ENCODE measurements around the gene NLRP6. TPM values are rescaled to one million over a fixed set of nuclear protein-coding genes. Genes with fewer than 3 reads are reported as not detected.

NLRP6 gene
- total RNA-seq (2021) (0.33 TPM in 1 of 2 replicates, not detected in the other), Bru-seq, nascent RNA (percentile 8 among the genes with signal in this experiment), BruChase-seq, experiment 1, labeled RNA remaining after a 2-hour chase (percentile 23 among the genes with signal in this experiment), BruChase-seq, experiment 2, labeled RNA remaining after a 6-hour chase (percentile 9 among the genes with signal in this experiment)
- long read RNA-seq, partial matches to known transcripts, result 0 of 5 reads
- long read RNA-seq, other reads (novel, unspliced or antisense), result 5 of 5 reads

DNA sequence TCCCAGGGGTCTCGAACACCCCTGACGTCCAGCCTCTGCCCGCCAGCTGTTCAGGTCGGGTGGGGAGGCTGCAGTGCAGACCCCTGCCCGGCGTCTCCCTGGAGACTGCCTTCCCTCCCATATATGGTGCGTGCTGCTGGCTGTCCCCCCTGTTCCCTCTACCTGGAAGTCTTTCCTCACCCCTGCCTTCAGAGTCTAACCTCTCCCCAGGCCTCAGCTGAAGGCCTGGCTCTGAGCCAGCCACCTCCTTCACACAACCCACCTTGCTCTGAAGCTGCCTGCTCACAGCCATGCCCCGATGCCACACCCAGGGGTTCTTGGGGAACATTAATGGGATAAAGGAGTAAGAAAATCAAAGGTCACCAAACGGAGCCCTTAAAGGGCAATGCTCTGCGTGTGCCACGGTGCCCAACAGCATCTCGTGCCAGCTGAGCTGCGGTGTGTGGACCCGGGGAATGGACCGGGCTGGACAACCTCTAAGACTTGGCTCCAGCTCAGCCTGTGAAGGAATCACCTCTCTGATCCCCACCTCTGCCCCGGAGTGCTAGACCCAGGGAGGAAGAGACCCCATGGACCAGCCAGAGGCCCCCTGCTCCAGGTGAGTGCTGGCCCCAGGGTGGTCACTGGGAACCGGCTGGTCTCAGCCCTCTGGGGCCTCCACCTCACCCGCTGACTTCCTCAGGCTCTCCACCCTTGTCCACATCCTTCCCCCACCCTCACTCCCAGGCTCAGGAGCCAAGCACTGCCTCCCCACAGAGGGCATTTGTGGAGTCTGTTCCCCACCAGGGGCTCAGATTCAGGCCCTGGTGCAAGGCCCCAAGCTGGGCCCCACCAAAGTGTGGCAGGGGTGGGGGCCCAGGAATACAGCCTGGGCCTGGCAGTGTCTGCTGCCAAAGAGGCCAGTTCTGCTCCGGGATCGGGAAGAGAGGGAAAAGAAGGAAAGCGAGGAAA, at the start of gene NLRP6:
TSS of gene NLRP6 (plus strand) at position 407 of the 951 bp plus-strand sequence. CDS start at position 570, 163 bp downstream.
- intact Hi-C loops (cut with micrococcal nuclease; ENCODE audit: unreplicated experiment), result no loop called here
- ChIA-PET POLR2A (ENCODE audit: unreplicated experiment) (no interaction called here), CTCF (no interaction called here)
- TF ChIP-seq, protein P1, sequence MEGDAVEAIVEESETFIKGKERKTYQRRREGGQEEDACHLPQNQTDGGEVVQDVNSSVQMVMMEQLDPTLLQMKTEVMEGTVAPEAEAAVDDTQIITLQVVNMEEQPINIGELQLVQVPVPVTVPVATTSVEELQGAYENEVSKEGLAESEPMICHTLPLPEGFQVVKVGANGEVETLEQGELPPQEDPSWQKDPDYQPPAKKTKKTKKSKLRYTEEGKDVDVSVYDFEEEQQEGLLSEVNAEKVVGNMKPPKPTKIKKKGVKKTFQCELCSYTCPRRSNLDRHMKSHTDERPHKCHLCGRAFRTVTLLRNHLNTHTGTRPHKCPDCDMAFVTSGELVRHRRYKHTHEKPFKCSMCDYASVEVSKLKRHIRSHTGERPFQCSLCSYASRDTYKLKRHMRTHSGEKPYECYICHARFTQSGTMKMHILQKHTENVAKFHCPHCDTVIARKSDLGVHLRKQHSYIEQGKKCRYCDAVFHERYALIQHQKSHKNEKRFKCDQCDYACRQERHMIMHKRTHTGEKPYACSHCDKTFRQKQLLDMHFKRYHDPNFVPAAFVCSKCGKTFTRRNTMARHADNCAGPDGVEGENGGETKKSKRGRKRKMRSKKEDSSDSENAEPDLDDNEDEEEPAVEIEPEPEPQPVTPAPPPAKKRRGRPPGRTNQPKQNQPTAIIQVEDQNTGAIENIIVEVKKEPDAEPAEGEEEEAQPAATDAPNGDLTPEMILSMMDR (conservative IDR thresholded peaks at IDR 0.05), result no peak
- no peak for TF ChIP-seq EZH2 (IDR thresholded peaks at IDR 0.05; ENCODE audit: low read depth)
- BruUV-seq (replicated peaks), result no TSS peak
- no peak within 1 kb of the TSS for H3K27ac ChIP-seq
- H3K79me2 ChIP-seq (ENCODE audit: low read depth), result no peaks in the 10 kb centered on the region
- H3K36me3 ChIP-seq (ENCODE audit: low read depth), result no peaks in the 10 kb centered on the region
- H3F3A ChIP-seq (ENCODE audit: insufficient read depth, low read depth), result no peaks in the 10 kb centered on the region
- no peak for DNase-seq
- H3K27me3 ChIP-seq (ENCODE audit: insufficient read depth, low read depth), result no peaks in the 10 kb centered on the region
- H3K4me2 ChIP-seq, result no peak within 1 kb of the TSS
- H2AFZ ChIP-seq, result no peak within 1 kb of the TSS
- H4K20me1 ChIP-seq (ENCODE audit: insufficient read depth), result no peaks in the 10 kb centered on the region
- H3K4me3 ChIP-seq, result no peak within 1 kb of the TSS
- no peaks in the 10 kb centered on the region for H3K9me3 ChIP-seq (ENCODE audit: insufficient read depth, low read depth)
- no peaks in the 10 kb centered on the region for H3K9me2 ChIP-seq (ENCODE audit: insufficient read depth)
- H3K4me1 ChIP-seq (replicated peaks; ENCODE audit: insufficient read depth), result no peaks in the 10 kb centered on the region

DNA sequence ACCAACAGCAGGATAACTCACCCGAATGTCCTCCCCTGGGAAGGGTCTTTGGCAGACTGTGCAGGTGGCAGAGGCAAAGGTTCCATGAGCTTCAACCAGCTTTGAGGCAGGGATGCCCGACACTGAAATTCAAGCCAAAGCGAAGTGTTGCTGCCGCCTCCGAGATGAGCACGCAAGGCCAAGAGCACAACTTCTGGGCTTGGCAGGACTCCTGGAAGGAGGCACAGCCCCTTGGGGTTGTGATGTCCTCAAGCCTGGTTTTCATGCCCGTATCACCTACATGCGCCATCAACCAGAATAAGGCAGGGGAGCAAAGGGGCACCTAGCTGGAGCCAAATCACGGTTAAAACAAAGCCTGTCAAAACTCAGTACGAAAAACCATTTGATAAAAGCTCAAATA, 47.8 kb upstream of the NLRP6 start:
- BruUV-seq (replicated peaks), result no TSS peak

GRCh38 chr11:232783-233565, 45.2 kb upstream of the NLRP6 start:
- Histone ChIP-seq H3K9me2 (ENCODE audit: insufficient read depth) (no peaks in the 10 kb centered on the region), H3K27me3 (ENCODE audit: insufficient read depth, low read depth) (no peaks in the 10 kb centered on the region), H3K4me2 (no peak overlapping the region), H3K79me2 (ENCODE audit: low read depth) (peaks cover 12% of the 10 kb centered on the region), H3K4me1 (replicated peaks; ENCODE audit: insufficient read depth) (peaks cover 3% of the 10 kb centered on the region), H3K9me3 (ENCODE audit: insufficient read depth, low read depth) (no peaks in the 10 kb centered on the region), H4K20me1 (ENCODE audit: insufficient read depth) (peaks cover 5% of the 10 kb centered on the region; the same call in 1 of the 2 replicates), H3K36me3 (ENCODE audit: low read depth) (no peaks in the 10 kb centered on the region), H3K4me3 (no peak overlapping the region), H3F3A (ENCODE audit: insufficient read depth, low read depth) (peaks cover 3% of the 10 kb centered on the region; the same call in 1 of the 2 replicates), H3K27ac (no peak overlapping the region), H2AFZ (no peak overlapping the region)
- intact Hi-C loops (cut with micrococcal nuclease; ENCODE audit: unreplicated experiment), result no loop called here
- ChIA-PET POLR2A (ENCODE audit: unreplicated experiment) (no interaction called here), CTCF (no interaction called here)
- no TSS peak for BruUV-seq (replicated peaks)
- DNase-seq, result no peak
- TF ChIP-seq, protein P1 (conservative IDR thresholded peaks at IDR 0.05), result no peak
- TF ChIP-seq EZH2 (IDR thresholded peaks at IDR 0.05; ENCODE audit: low read depth), result no peak

More for the DNA sequence above, 47.8 kb upstream of the NLRP6 start:
- intact Hi-C loops (cut with micrococcal nuclease; ENCODE audit: unreplicated experiment), result no loop called here
- Histone ChIP-seq H3K4me2 (no peak overlapping the region), H3F3A (ENCODE audit: insufficient read depth, low read depth) (no peaks in the 10 kb centered on the region), H3K9me3 (ENCODE audit: insufficient read depth, low read depth) (no peaks in the 10 kb centered on the region), H3K4me1 (replicated peaks; ENCODE audit: insufficient read depth) (no peaks in the 10 kb centered on the region), H2AFZ (no peak overlapping the region), H4K20me1 (ENCODE audit: insufficient read depth) (no peaks in the 10 kb centered on the region), H3K79me2 (ENCODE audit: low read depth) (no peaks in the 10 kb centered on the region), H3K27ac (no peak overlapping the region), H3K27me3 (ENCODE audit: insufficient read depth, low read depth) (no peaks in the 10 kb centered on the region), H3K36me3 (ENCODE audit: low read depth) (no peaks in the 10 kb centered on the region), H3K4me3 (no peak overlapping the region), H3K9me2 (ENCODE audit: insufficient read depth) (no peaks in the 10 kb centered on the region)
- TF ChIP-seq EZH2 (IDR thresholded peaks at IDR 0.05; ENCODE audit: low read depth), result no peak
- POLR2A ChIA-PET (ENCODE audit: unreplicated experiment), result no interaction called here
- no peak for DNase-seq
- CTCF ChIA-PET, result no interaction called here

Data from PC-9 (cell line).